Activated CD8-positive, alpha-beta memory T cell treated with anti-CD3 and anti-CD28 coated beads for 24 hours (primary cell): ENCODE results near the gene ZBTB20.

Experiments used
- DNase-seq: peaks from one replicate; pipeline ENCODE4 v3.0.0-alpha.2; 2020

The ZBTB20 gene

GRCh38 chr3:114745322-114746240, 401.5 kb downstream of the ZBTB20 start:
- DNase-seq: no peak

GRCh38 chr3:114743746-114744485, 403.2 kb downstream of the ZBTB20 start:
- DNase-seq: no peak

- DNase-seq: no peak
These were observed 406.0 kb downstream of the ZBTB20 start for GRCh38 chr3:114741066-114741465.

GRCh38 chr3:114739627-114740026, 407.5 kb downstream of the ZBTB20 start:
- no peak for DNase-seq

- DNase-seq: no peak
These were observed 414.7 kb downstream of the ZBTB20 start for GRCh38 chr3:114732353-114732752.

GRCh38 chr3:114730397-114730796, 416.7 kb downstream of the ZBTB20 start:
- DNase-seq: no peak

GRCh38 chr3:114727373-114727772, 419.7 kb downstream of the ZBTB20 start:
- DNase-seq: no peak

- DNase-seq: no peak
These were observed 421.1 kb downstream of the ZBTB20 start for GRCh38 chr3:114725966-114726365.

- DNase-seq: no peak
These were observed 424.6 kb downstream of the ZBTB20 start for GRCh38 chr3:114722530-114722929.

GRCh38 chr3:114721864-114722263, 425.2 kb downstream of the ZBTB20 start:
- DNase-seq: no peak

GRCh38 chr3:114721209-114721608, 425.9 kb downstream of the ZBTB20 start:
- no peak for DNase-seq

GRCh38 chr3:114718898-114719210, 428.2 kb downstream of the ZBTB20 start:
- no peak for DNase-seq

- DNase-seq: no peak
These were observed 428.8 kb downstream of the ZBTB20 start for GRCh38 chr3:114718071-114718897.

GRCh38 chr3:114716916-114717315, 430.2 kb downstream of the ZBTB20 start:
- no peak for DNase-seq

- no peak for DNase-seq
These were observed 431.0 kb downstream of the ZBTB20 start for GRCh38 chr3:114716126-114716525.

- DNase-seq: no peak
These were observed 432.1 kb downstream of the ZBTB20 start for GRCh38 chr3:114714957-114715460.

GRCh38 chr3:114714237-114714636, 432.9 kb downstream of the ZBTB20 start:
- no peak for DNase-seq

- DNase-seq: no peak
These were observed 434.2 kb downstream of the ZBTB20 start for GRCh38 chr3:114712728-114713492.

- DNase-seq: no peak
These were observed 435.7 kb downstream of the ZBTB20 start for GRCh38 chr3:114711321-114711886.

GRCh38 chr3:114709102-114709501, 438.0 kb downstream of the ZBTB20 start:
- DNase-seq: no peak

- no peak for DNase-seq
These were observed 439.7 kb downstream of the ZBTB20 start for GRCh38 chr3:114707252-114707860.
